Gastrocnemius medialis (tissue), 4 donors: ENCODE measurements around the gene ACTR6.

Experiments
- POLR2A ChIP-seq, 2 donors: fragments of 450-650 bp; IDR thresholded peaks; one replicate each; pipeline ENCODE4 v1.6.1; 2017; ENCODE audit warnings: antibody characterized with exemption in 2 of 2, mild to moderate bottlenecking in 2 of 2, moderate library complexity in 2 of 2
- TF ChIP-seq, protein P1 (sequence below), 5 experiments: fragments of 450-650 bp in 3 of 5; fragments of 200-600 bp in 2 of 5; sonication (generic) in 2 of 5; IDR thresholded peaks in 4 of 5; conservative IDR thresholded peaks in 1 of 5; 1 replicate in 4 of 5; 2 replicates in 1 of 5; pipeline ENCODE4 v1.5.1; 2016 to 2019; ENCODE audit warnings: antibody characterized with exemption in 5 of 5, mild to moderate bottlenecking in 3 of 5, moderate library complexity in 3 of 5

DNA sequence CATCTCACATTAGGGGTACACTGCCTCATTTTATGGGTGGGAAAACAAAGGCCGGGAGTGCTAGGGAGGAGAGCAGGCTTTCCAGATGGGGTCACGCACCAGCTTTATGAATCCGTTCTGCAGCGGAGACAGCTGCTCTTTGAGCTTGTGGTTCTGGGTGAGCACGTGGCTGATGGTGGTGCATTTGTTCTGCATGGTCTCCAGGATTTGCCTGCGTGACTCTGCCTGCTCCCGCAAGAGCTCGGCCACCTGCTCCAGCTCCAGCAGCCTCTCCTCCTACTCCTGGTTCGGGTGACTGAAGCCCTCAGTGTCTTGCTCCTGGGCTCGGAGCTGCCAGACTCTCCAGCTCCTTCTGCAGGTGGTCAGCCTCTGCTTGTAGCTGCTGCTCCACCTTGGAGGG, 34.4 kb upstream of the ACTR6 start:
- no peak for TF ChIP-seq POLR2A (IDR thresholded peaks at IDR 0.05)
- TF ChIP-seq, protein P1, sequence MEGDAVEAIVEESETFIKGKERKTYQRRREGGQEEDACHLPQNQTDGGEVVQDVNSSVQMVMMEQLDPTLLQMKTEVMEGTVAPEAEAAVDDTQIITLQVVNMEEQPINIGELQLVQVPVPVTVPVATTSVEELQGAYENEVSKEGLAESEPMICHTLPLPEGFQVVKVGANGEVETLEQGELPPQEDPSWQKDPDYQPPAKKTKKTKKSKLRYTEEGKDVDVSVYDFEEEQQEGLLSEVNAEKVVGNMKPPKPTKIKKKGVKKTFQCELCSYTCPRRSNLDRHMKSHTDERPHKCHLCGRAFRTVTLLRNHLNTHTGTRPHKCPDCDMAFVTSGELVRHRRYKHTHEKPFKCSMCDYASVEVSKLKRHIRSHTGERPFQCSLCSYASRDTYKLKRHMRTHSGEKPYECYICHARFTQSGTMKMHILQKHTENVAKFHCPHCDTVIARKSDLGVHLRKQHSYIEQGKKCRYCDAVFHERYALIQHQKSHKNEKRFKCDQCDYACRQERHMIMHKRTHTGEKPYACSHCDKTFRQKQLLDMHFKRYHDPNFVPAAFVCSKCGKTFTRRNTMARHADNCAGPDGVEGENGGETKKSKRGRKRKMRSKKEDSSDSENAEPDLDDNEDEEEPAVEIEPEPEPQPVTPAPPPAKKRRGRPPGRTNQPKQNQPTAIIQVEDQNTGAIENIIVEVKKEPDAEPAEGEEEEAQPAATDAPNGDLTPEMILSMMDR (IDR thresholded peaks at IDR 0.05 in 4 of 5, conservative IDR thresholded peaks at IDR 0.05 in 1 of 5): no peak
